HG03565 (cell line): Measurements from ENCODE around the gene SLC13A5.

Experiments used
- ATAC-seq: cut with Tn5 transposase; IDR thresholded peaks from one replicate; pipeline ENCODE4 v1.9.1; 2021; ENCODE audit warnings: mild to moderate bottlenecking, moderate library complexity; ENCODE audit not compliant: unreplicated experiment

SLC13A5 gene

GRCh38 chr17:6684881-6685767, 28.0 kb downstream of the SLC13A5 start:
- no peak for ATAC-seq

DNA sequence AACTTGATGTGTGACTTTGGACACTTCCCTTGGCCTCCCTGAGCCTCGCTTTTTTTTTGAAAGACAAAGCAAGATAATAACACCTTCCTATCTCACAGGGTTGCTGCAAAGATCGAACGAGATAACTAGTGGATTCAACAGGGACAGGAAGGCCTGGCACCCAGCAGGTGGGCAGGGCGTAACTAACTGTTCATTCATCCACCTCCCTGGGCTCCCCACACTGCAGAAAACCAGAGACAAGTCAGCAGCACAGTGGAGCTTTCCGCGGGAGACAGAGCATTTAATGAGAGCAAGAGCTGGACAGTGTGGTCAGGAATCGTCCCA, 28.7 kb downstream of the SLC13A5 start:
- ATAC-seq, result no peak

DNA sequence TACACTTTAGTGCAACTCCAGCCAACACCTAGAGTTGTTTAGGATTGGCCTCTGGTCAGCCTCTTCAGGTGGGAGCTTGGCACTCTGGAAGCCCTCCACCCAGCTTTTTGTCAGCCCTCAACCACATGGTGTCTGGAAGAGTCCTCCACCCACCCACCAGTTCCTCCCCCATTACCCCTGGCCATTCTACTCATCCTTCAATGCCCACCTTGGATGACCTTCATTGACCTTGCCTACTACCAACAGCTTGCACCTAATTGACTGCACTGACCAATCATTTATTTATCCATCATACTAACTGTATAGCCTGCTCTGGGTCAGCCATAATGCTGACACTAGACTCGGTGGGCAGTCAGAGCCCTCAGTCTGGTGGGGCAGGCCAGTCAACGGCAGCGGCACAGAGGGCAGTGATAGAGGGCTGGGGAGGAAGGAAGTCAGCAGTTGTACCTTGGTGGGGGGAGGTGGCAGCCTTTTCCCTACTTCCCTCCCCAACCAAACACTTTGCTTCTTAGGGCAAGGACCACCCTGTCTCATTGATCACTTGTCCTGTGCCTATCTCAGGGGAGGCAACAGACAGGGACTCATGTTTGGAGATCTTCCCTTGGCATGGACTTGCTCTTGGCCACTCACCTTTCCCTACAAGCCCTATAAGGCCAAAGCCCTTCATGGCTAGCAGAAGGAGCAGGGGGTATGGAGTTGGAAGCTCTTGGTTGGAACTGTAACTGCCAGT, 29.3 kb downstream of the SLC13A5 start:
- ATAC-seq, result no peak

DNA sequence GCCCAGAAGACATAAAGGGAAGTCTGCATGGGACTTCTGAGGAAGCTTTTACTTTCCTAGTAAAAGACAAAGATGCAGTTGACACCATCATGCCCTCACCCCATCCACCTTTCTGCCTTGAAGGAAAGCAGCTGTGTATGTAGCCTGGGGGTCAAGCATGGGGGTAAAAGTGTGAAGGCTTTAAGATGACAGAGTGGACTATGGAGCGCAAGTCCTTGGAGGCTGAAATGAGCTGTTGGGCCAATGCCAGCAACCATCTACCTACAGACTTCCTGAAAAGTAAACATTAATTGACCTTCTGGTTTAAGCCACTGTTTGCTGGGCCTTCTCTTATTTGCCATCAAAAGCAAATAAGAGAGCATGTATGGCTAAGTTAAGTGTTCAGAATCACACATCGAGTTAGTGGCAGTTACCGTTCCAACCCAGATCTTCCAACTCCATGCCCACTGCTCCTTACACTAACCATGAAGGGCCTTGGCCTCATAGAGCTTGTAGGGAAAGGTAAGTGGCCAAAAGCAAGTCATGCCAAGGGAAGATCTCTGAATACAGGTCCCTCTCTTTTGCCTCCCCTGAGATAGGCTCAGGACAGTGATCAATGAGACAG, 30.0 kb downstream of the SLC13A5 start:
- no peak for ATAC-seq

DNA sequence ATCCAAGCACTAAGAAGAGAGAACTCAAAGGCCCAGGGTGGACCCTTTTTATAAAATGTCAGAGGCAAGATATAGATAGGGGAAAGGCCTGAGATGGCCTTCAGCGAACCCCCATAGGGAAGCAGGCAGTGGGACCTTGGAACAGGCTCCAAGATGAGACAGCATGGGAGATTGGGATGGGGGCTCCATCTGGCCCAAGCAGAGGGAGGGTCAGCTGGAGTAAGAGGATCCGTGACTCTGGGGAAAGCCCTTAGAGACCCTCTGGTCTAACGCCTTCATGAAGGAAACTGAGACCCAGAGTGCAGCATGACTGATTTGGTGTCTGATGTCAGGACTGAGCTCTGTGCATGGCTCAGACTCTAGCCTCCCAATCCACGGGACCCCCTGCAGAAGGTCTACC, 30.8 kb downstream of the SLC13A5 start:
- ATAC-seq, result no peak

- ATAC-seq, result no peak
Measured at GRCh38 chr17:6681671-6682070, 31.5 kb downstream of the SLC13A5 start.

DNA sequence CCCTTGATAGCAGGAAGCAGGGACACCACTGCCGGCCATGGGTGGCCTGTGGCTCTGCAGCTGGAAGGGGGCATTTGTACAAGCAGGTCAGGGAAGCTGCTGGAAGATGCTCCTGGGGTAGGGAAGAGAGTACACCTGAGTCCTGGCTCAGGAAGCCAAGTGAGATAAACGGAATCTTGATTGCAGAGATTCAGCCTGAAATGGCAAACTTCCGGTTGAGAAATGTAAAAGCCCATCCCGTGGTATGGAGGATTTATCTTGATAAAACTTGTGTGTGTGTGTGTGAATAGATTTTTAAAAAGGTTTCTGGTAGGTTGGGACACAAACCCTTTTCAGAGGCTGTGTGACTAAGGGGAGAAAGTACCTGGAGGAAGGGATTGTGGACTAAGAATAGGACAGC, 32.0 kb downstream of the SLC13A5 start:
- no peak for ATAC-seq

GRCh38 chr17:6679241-6679640, 33.9 kb downstream of the SLC13A5 start:
- no peak for ATAC-seq

GRCh38 chr17:6677946-6678345, 35.2 kb downstream of the SLC13A5 start:
- no peak for ATAC-seq

GRCh38 chr17:6677158-6677831, 35.9 kb downstream of the SLC13A5 start:
- no peak for ATAC-seq

- ATAC-seq, result no peak
Measured at GRCh38 chr17:6676802-6677157, 36.4 kb downstream of the SLC13A5 start.

DNA sequence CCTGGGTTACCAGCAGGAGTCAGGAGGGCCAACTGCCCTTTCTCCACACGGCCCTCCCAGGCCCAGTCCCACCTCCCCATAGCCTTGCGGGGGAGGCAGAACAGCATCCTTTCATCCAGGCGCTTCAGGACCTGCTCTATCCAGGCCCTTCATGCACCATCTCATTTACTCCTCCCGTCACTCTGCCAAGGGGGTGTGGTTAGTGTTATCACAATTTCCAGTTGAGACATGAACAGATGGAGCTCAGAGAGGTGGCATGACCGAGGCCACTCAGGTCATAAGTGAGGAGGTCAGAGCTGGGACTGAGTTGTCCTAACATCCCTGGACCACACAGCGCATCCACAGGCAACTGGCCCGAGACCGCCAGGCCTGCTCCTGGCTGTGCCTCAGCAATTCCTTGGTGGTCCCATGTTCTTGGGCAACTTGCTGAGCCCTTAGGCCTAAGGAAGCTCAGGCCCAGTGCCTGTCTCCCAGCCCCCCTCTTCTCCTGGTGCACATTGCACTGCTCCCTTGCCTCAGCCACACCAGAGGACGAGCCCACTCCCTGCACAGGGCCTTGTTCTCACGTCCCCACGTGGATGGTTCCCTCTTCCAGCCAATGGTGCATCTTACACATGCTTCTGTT, 37.9 kb downstream of the SLC13A5 start:
- ATAC-seq, result no peak

DNA sequence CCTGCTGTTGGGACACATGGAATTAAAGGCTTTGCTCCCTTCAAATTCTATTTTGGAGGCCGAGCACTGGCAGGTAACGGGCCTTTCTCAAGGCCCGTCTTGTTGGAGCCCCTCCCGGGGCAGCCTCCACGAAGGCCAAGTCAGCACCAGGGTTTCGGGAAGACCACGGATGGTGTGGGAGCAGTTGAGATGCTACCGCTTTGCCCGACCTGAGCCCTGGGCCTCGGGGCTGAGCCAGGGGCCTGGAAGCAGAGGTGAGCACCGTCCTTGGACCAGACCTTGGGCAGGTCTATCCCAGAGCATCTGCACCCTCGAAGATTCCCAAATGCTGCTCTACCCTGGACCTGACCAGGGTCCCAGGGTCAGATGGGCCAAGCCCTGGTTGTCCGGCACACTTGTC, 38.6 kb downstream of the SLC13A5 start:
- no peak for ATAC-seq

GRCh38 chr17:6671431-6671830, 41.7 kb downstream of the SLC13A5 start:
- ATAC-seq, result no peak

DNA sequence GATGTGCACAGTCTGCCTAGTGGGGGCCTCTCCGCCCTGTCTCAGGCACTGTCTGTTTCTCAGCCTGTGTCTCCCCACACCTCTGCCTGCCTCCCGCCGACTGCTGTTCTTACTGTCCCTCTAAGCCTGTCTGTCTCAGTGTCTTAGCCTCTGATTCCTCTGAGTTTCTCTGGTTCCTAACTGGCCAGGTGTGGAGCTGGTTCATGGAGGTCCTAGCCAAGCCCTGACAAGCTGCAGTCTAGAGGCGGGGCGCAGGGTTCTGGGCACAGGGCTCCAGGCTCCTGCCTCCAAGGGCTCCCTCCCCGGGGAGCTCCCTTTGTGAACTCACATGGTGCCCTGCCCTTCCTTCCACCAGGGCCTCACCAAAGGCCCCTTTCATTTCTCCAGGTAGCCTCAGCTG, 42.2 kb downstream of the SLC13A5 start:
- no peak for ATAC-seq

DNA sequence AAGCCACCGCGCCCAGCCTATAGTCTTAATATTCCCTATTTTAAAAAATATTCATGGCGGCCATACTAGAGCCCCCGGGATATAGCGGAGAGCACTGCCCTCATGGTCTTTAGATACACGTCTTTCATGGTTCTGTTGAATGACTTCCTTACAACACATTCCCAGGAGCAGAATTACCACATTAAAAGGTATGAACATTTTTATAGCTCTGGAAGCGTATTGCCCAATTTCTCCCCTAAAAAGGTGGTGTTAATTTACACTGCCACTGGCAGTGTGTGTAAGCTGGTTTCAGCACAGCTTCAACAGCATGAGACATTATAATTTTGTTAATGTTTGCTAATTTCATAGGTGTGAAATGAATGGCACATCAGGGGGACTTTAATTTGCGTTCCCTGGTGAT, 42.6 kb downstream of the SLC13A5 start:
- no peak for ATAC-seq

DNA sequence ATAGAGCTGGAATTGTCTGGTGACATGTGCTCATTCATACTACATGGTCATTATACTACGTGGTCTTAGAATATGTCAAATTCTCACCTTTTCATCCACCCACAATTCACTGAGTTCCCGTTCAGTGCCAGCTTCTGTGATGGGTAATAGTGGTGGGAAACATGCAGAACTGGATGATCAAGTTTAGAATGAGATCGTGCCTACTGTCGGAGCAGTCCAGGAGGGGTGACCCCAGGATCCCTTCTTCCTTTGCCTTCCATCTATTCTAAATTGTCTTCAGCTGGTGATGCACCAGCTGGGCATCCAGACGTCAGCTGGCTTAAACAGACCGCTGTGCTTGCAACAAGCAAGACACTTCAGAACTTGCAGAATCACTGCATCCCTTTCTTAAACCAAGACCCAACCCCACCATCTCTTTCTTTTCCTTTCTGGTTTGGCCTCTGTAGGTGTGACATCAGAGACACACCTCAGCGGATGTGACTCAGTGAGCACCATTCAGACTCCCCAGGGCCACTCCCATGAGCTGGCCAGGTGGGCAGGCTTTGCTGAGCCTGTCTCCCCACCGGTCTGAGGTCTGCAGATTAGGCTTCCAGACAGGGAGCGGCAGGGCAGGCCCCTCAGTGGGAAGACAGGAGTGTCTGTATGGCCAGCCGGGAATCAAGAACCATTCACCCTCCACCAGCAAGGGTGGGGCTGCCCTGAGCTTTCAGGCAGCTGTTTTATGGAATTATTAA, 43.5 kb downstream of the SLC13A5 start:
- ATAC-seq, result no peak

GRCh38 chr17:6668727-6669425, 44.3 kb downstream of the SLC13A5 start:
- ATAC-seq, result no peak

- ATAC-seq, result no peak
Measured at GRCh38 chr17:6668219-6668618, 45.0 kb downstream of the SLC13A5 start.

GRCh38 chr17:6667516-6667915, 45.7 kb downstream of the SLC13A5 start:
- ATAC-seq, result no peak
